NCI-H510A treated with DMSO at 0.1 percent for 48 hours (cell line): Measurements from ENCODE around the gene NBPF1.
"Not testable (repeated sequence)": the region's sequence is repeated elsewhere in the genome, so short reads cannot be mapped to it uniquely, and the experiment has no call there.

Experiments
- DNase-seq: peaks from one replicate; lab custom pipeline; 2025; lab: John Stamatoyannopoulos, UW

Gene NBPF1

GRCh38 chr1:16641159-16641975 lies 28.0 kb upstream of the NBPF1 start:
- DNase-seq, result not testable (repeated sequence)

DNA sequence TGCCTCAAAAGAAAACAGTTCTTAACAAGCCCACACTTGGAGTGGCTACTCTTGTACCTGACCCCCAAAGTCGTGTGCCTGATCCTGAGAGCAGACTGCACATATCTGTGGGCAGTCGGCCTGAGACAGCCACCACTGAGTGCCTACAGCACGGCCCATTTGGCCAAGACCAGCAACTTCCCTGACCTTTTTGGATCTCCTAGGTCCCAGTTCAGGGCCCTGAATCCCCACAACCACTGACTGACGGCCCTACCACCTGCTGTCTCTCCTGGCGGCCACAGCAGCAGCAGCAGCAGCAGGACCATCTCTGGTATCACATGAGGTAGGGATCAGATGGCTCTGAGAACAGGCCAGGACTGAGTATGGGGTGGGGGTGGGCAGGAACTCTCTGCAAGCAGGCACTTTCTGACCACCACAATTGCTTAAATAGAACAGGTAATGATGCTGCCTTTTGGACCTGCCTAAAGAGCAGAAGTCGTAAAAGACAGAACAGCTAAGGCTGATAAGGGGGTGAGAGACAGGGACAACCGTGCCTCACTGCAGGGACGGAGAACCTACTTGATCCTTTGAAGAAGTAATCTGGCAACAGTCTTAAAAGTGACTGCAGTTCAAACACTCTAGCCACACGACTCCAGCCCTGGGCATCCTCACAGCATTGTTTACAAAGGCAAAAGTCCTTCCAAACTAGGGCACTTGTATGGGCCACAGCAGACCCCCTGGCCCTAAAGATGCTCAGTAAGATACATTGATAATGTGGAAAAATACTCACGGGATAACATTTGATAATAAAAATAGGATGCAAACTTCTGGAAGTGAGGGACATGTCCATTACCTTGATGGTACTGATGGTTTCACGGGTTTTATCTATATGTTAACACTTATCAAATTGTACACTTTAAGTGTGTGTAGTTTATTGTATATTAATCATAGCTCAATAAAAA lies 26.0 kb upstream of the NBPF1 start:
- not testable (repeated sequence) for DNase-seq

DNA sequence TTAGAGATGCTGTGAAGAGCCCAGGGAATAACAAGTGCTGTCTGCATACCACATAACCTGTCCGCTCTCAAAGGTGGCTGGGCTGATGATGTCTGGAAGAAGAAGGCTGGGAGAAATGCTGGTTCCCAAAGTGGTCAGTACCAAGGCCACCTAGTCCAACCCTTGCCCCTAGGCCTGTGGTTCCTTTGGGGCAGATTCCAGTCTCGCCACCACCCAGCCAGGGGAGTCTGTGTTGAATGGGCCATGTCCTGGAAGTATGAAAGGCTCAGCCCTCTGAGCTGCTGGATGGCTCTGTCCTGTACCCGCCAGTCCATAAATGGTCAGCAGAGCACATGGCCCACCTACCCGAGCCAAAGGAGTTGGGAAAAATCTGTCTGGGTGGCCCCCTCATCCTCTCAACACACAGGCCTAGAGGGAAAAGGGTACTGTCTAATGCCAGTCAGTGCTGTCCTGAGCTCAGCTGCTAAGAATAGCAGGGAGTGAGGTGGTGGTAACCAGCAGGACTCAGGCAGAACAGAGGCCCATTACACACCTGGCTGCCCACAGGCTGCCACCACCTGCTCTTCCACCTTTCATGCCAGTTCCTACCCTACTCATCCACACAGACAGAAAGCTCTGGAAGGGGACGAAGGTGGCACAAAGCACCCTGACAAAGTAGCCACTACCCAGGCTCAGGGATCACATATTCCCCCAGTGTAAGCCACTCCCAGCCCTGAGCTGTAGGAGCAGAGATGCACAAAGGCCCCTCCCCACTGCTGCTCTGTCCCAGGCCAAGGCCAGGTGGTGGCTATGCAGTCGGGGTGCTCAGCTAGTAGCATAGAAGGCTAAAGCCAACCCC lies 24.8 kb upstream of the NBPF1 start:
- DNase-seq, result not testable (repeated sequence)

DNA sequence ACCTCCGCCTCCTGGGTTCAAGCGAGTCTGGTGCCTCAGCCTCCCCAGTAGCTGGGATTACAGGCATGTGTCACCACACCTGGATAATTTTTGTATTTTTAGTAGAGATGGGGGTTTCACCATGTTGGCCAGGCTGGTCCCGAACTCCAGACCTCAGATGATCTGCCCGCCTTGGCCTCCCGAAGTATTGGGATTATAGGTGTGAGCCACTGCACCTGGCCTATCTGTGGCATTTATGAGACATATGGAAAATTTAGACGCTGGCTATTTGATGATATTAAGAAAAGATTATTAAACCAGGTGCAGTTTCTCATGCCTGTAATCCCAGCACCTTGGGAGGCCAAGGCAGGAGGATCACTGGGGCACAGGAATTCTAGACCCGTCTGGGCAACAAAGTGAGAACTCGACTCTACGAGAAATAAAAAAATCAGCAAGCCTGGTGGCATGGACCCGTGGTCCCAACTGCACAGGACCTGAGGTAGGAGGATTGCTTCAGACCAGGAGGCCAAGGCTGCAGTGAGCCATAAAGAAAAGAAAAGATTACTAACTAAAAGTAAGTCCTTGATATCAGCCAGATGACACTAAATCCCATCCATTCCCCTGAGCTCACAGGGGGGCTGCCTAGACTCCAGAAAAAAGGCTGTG lies 23.3 kb upstream of the NBPF1 start:
- DNase-seq, result not testable (repeated sequence)

DNA sequence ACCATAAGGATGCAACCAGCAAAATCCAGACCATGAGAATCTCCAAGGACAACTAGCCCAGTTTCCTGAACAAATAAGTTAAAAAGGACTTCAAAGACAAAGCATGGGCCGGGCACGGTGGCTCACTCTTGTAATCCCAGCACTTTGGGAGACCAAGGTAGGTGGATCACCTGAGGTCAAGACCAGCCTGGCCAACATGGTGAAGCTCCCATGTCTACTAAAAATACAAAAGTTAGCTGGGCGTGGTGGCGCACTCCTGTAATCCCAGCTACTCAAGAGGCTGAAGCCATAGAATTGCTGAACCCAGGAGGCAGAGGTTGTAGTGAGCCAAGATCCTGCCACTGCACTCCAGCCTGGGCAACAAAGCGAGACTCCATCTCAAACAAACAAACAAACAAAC lies 22.6 kb upstream of the NBPF1 start:
- DNase-seq, result not testable (repeated sequence)

DNA sequence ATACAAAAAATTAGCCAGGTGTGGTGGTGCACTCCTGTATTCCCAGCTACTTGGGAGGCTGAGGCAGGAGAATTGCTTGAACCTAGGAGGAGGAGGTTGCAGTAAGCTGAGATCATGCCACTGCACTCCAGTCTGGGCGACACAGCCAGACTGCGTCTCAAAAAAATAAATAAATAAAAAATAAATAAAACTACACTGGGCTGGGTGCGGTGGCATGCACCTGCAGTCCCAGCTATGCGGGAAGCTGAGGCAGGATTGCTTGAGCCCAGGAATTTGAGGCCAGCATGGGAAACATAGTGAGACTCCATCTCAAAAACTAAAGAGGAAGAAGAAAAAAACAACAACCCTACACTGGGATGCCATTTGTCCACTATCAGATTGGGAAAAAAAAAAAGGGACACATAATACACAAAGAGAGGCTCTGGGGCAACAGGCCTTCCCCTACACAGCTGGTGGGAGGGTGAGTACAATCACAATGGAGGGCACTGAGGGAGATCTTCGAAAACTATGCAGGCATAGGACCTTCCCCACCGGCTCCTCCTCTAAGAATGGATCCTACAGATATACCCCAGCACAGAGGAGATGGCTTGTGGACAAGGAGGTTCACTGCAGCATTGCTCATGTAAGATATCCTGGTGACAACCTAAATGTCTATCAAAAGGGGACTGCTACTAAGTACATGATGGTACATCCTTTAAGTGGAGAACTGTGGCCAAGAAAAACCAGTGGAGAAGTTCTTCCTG lies 20.3 kb upstream of the NBPF1 start:
- DNase-seq, result not testable (repeated sequence)

GRCh38 chr1:16632044-16632850 lies 18.9 kb upstream of the NBPF1 start:
- DNase-seq, result not testable (repeated sequence)

DNA sequence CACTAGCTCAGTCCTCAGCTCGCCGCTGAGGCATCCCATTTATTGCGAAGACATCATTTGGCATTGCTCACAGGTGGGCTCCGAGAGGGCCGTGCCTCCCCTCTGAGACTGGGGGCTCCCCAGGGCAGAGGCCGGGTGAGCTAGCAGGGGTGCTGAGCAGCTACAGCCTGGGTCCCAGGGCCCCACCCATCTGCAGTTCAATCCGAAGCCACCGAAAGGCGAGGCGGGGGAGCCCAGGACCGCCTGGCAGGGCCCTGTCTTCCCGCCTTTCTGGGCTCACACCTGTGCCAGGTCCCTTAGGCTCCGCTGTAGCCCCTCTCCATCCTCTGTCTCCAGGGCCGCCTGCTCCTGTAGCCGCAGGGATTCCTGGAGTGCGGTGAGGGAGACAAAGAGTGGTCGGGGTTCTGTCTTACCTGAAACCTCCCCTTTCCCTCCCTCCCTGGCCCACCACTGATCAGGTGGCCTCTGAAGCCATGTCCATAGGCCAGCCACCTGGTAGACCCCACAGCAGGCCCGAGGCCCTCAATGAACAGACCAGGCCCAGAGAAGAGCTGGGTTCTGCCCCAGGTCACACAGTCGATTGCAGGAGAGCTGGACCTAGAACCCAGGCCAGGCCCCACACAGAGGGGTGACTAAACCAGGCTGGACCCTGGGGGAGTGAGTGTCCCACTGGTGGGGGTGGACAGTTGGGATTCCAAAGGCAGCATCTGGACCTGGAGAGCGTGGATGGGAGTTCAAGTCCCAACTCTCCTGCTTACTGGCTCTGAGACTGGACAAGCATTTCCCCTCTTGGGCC lies 18.1 kb upstream of the NBPF1 start:
- no peak for DNase-seq

GRCh38 chr1:16630661-16631247 lies 17.4 kb upstream of the NBPF1 start:
- DNase-seq, result no peak

- DNase-seq, result not testable (repeated sequence)
These were observed 16.7 kb upstream of the NBPF1 start for GRCh38 chr1:16629916-16630530.

DNA sequence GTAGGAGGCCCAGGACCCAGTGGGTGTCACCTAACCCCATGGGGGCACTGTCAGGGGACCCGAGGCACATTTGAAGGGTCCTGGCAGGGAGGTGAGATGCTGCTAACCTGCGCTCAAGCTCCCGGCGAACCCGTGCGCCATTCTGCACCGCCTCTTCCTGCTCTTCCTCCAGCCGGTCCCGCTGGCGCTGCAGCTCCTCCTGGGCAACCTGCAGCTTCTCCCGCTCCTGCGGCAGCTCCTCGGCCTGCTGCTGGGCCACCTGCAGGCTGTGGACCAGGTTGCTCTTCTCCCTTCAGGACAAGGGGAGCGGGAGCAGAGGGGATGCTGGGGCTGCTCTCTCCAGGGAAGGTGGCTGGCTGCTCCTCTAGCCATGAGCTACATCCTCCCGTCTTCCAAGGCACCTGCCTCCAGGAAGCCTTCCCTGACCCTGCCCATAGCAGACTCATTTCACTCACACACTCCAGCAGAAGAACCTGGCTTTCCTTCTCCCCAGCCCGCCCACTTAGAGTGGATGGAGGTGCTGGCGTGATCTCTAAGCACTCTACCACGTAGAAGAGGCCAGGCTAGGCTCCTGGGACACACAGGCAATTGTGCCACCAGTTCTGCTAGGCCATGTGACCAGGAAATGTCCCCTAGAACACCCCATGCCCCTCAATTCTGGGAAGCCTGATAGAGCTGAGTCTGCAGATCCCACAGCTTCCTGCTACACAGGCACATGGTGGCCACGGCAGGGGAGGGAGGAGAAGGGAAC lies 15.2 kb upstream of the NBPF1 start:
- no peak for DNase-seq

- DNase-seq, result not testable (repeated sequence)
These were observed 13.1 kb upstream of the NBPF1 start for GRCh38 chr1:16626409-16626983.

DNA sequence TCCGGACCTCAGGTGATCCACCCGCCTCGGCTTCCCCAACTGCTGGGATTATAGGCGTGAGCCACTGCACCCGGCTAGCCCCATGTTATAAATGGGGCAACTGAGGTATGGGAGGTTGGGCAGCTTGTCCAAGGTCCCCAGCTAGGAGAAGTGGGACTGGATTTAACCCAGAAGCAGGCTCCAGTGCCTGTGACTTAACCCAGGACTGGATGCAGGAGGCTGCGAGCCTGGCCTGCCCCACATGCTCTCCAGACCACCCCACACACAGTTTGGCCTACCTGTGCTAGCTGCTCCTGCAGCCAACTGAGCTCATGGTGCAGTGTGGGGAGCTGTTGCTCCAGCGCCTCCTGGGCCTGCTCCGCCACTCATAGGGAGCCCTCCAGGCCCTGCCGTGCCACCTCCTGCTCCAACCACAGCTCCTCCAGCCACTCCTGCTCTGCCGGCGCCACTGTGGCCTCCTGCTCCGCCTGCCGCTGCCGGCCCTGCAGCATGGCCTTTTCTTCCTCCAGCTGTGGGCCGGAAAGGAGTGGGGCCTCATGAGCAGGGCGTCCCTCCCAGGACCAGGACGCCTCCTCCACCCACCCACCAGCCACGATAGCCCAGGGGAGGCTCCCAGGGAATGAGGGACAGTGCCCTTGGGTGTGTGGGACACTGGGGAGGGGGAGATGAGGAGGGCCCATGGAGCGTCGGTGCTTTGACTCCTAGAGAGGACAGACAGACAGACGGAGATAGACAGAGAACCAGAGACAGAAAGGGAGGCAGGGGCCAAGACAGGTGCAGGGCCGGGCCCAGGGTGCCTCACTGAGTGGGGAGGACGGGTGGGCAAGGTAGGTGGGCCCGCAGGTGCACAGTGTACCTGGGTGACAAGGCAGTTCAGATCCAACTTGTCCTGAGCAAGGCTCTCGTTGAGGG lies 12.4 kb upstream of the NBPF1 start:
- DNase-seq, result no peak

DNA sequence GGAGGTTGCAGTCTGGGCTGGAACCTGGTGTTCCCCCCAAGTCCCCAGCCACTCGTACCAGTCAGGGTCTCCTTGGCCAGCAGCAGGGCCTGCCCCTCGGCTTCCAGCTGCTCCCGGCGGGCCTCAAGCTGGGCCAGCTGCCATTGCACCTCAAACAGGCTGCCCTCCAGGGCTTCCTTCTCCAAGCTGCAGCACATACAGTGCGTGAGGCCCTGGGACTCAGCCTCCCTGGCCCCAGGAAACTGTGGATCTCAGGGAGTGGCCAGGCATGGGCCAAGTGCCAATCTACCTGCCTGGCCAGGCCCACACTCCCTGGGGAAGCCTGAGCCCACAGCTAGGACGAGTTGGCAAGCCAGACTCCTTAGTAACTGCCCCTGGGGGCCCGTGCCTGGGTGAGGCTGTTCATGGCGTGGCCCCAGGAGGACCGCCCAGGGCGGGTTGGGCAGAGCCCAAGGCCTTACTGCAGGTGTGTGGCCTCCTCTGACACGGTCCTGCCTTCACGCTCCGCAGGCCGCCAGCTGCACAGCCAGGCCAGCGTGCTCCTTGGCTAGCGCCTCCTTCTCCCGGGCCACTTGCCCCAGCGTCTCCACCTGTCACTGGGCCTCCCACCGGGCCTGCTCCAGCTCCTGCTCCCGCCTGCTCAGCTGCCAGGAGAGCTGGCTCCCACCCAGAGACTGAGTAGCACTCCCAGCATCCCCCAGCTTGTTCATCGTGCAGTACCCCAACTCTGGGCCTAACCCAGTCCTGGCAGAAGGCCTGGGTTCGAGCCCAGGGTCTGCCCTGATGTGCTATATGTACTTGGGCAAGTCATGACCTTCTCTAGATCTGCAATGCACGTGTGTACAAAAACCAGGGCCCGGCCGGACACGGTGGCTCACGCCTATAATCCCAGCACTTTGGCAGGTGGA lies 10.7 kb upstream of the NBPF1 start:
- DNase-seq, result not testable (repeated sequence)

GRCh38 chr1:16623337-16623736 lies 10.0 kb upstream of the NBPF1 start:
- not testable (repeated sequence) for DNase-seq
